OCI-LY1 (cell line): ENCODE results near the gene WDR41.

Experiments
- H2AFZ ChIP-seq: fragments of 200-600 bp; sonication (generic), shearing (Covaris generic); 2 replicates; pipeline ENCODE4 v1.6.0; 2014; ENCODE audit warnings: antibody characterized with exemption, mild to moderate bottlenecking, low read length
- H3F3A ChIP-seq: fragments of 200-600 bp; sonication (generic), shearing (Covaris generic); 2 replicates; pipeline ENCODE4 v1.6.0; 2014; ENCODE audit warnings: mild to moderate bottlenecking, antibody characterized with exemption, low read length, moderate library complexity; ENCODE audit not compliant: insufficient read depth
- H3K27ac ChIP-seq: fragments of 200-600 bp; sonication (generic); 2 replicates; pipeline ENCODE4 v1.5.1; 2014; ENCODE audit warnings: low read length, mixed run types, mild to moderate bottlenecking, low read depth; ENCODE audit not compliant: poor library complexity, severe bottlenecking
- H3K27me3 ChIP-seq: fragments of 200-600 bp; sonication (generic); 2 replicates; pipeline ENCODE4 v1.6.0; 2014; ENCODE audit warnings: antibody characterized with exemption, mild to moderate bottlenecking, low read length, moderate library complexity; ENCODE audit not compliant: insufficient read depth
- H3K36me3 ChIP-seq: fragments of 200-600 bp; sonication (generic); 2 replicates; pipeline ENCODE4 v1.6.1; 2014; ENCODE audit warnings: mild to moderate bottlenecking, antibody characterized with exemption, low read length, moderate library complexity, mixed read lengths; ENCODE audit not compliant: insufficient read depth
- H3K4me1 ChIP-seq: fragments of 200-600 bp; sonication (generic); 2 replicates; pipeline ENCODE4 v1.5.1; 2014; ENCODE audit warnings: mild to moderate bottlenecking, low read length, moderate library complexity; ENCODE audit not compliant: insufficient read depth, severe bottlenecking
- H3K4me2 ChIP-seq: fragments of 200-600 bp; sonication (generic), shearing (Covaris generic); 2 replicates; pipeline ENCODE4 v1.6.1; 2014; ENCODE audit warnings: low read length
- H3K4me3 ChIP-seq: fragments of 200-600 bp; sonication (generic); 2 replicates; pipeline ENCODE4 v1.5.1; 2014; ENCODE audit warnings: low read length, low read depth, mild to moderate bottlenecking, mixed read lengths; ENCODE audit not compliant: poor library complexity, severe bottlenecking
- H3K79me2 ChIP-seq: fragments of 200-600 bp; shearing (Covaris generic); 2 replicates; pipeline ENCODE4 v1.6.1; 2016; ENCODE audit warnings: mixed run types, low read length, mixed read lengths; ENCODE audit not compliant: insufficient read depth
- H3K9ac ChIP-seq: fragments of 200-600 bp; sonication (generic), shearing (Covaris generic); 2 replicates; pipeline ENCODE4 v1.6.1; 2014; ENCODE audit warnings: mild to moderate bottlenecking, low read length, mixed read lengths
- H3K9me2 ChIP-seq: fragments of 200-600 bp; sonication (generic), shearing (Covaris generic); 2 replicates; pipeline ENCODE4 v1.6.1; 2014; ENCODE audit warnings: low read depth, mild to moderate bottlenecking, low read length, mixed read lengths
- H3K9me3 ChIP-seq: fragments of 200-600 bp; shearing (Covaris generic); 2 replicates; pipeline ENCODE4 v1.6.1; 2014; ENCODE audit warnings: low read length, mixed read lengths
- H4K20me1 ChIP-seq: fragments of 200-600 bp; sonication (generic), shearing (Covaris generic); 2 replicates; pipeline ENCODE4 v1.6.0; 2016; ENCODE audit warnings: mild to moderate bottlenecking, low read length; ENCODE audit not compliant: insufficient read depth
- CTCF ChIP-seq: fragments of 200-600 bp; sonication (generic), shearing (Covaris generic); IDR thresholded peaks from 2 replicates; pipeline ENCODE4 v1.5.1; 2017; ENCODE audit warnings: mild to moderate bottlenecking, antibody characterized with exemption, low read length, moderate library complexity, mixed read lengths
- EZH2 ChIP-seq: fragments of 200-600 bp; sonication (generic), shearing (Covaris generic); IDR thresholded peaks from 2 replicates; pipeline ENCODE4 v1.8.0; 2017; ENCODE audit warnings: borderline replicate concordance, mixed run types, mild to moderate bottlenecking, antibody characterized with exemption, low read length, moderate library complexity, mixed read lengths

Gene WDR41, protein sequence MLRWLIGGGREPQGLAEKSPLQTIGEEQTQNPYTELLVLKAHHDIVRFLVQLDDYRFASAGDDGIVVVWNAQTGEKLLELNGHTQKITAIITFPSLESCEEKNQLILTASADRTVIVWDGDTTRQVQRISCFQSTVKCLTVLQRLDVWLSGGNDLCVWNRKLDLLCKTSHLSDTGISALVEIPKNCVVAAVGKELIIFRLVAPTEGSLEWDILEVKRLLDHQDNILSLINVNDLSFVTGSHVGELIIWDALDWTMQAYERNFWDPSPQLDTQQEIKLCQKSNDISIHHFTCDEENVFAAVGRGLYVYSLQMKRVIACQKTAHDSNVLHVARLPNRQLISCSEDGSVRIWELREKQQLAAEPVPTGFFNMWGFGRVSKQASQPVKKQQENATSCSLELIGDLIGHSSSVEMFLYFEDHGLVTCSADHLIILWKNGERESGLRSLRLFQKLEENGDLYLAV

DNA sequence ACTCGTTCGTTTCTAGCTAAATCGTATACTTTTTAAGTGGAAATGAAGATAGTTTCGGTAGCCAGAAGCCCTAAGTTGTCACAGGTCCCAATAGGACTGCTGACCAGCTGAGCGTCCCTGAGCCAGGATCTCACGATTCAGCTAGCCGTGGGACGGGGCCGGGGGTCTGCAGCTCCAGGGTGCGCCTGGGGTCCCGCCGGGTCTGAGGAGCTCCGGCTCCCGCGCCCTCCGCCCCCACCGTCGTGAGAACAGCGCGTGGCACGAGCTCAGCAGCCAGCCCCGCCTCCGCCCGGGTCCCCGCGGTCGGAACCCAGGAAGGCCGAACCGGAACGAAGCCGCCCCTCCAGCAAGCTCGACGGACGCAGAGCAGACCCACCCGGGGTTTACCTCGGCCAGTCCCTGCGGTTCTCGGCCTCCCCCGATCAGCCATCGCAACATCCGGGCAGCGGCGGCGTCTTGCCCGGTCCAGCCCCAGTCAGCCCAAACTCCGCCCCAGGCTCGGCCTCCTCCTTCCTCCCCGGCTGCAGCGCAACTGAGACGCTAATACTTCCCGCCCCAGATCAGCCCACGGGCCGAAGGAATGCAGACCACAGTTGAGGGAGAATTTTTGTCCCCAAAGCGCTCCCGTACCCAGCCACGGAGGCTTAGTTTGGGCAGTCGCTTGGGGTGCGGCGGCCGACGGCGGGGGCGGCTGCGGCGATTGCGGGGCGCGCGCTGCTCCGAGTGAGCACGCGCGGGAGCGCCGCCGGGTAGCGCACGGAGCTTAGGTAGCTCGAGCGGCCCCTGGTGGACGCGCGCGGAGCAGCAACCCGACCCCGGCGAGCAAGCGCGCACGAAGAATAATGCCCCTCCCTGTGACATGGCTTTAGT is at the start of gene WDR41:
Gene WDR41 (minus strand): TSS at position 534 of the 870 bp plus-strand sequence. CDS start 96 bp downstream, at position 438.
- H3K4me1 ChIP-seq, result peaks cover 21% of the 10 kb centered on the region
- no peaks in the 10 kb centered on the region for H3K9me3 ChIP-seq
- peak; percentile 84 for TF ChIP-seq CTCF
- no peak for TF ChIP-seq EZH2
- H3K4me3 ChIP-seq, result peak within 1 kb of the TSS; percentile 87
- no peaks in the 10 kb centered on the region for H3K9me2 ChIP-seq
- H3K79me2 ChIP-seq, result peaks cover 25% of the 10 kb centered on the region
- peak within 1 kb of the TSS; percentile 35 for H2AFZ ChIP-seq
- peak within 1 kb of the TSS; percentile 87 for H3K4me2 ChIP-seq
- H3K36me3 ChIP-seq, result peaks cover 10% of the 10 kb centered on the region
- no peaks in the 10 kb centered on the region for H3K27me3 ChIP-seq
- H3K9ac ChIP-seq, result peak within 1 kb of the TSS; percentile 86
- H4K20me1 ChIP-seq, result no peaks in the 10 kb centered on the region
- H3F3A ChIP-seq, result no peaks in the 10 kb centered on the region
- peak within 1 kb of the TSS; percentile 86 for H3K27ac ChIP-seq

DNA sequence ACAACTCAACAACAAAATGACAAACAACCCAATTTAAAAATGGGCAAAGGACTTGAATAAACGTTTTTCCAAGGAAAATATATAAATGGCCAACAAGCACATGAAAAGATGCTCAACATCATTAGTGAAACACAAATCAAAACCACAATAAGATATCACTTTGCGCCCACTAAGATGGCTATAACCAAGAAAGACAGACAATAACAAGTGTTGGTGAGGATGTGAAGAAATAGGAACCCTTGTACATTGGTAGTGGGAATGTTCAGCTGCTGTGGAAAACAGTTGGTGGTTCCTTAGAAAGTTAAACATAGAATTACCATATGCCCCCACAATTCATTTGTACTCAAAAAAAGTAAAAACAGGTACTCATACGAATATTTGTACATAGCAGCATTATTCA is 39.2 kb upstream of the WDR41 start:
- Histone ChIP-seq H4K20me1 (no peaks in the 10 kb centered on the region), H3K79me2 (no peaks in the 10 kb centered on the region), H3F3A (no peaks in the 10 kb centered on the region), H3K9me2 (no peaks in the 10 kb centered on the region), H3K9me3 (no peaks in the 10 kb centered on the region), H3K27me3 (no peaks in the 10 kb centered on the region), H3K4me1 (no peaks in the 10 kb centered on the region), H3K4me2 (no peak overlapping the region), H3K4me3 (no peak overlapping the region), H2AFZ (no peak overlapping the region), H3K36me3 (no peaks in the 10 kb centered on the region), H3K9ac (no peak overlapping the region), H3K27ac (no peak overlapping the region)
- TF ChIP-seq EZH2 (no peak), CTCF (no peak)

DNA sequence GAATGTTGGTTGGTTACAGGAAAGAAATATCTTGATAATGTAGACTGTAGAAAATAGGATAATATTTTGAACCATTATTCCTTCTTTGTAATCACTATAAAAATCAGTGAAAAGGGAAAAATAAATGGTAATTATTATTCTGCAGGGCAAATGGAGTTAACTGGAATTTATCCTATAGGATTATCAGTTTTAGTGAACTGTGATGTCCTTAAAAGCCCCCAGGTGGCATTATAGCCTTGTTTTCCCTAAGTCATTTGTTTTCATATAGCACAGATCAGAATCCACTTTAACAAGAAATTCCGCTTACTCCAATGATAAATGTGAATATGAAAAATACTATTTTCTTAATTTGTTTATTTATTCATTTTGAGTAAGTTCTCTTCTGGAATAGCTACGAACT is 26.2 kb upstream of the WDR41 start:
- Histone ChIP-seq H3F3A (no peaks in the 10 kb centered on the region), H3K9me3 (no peaks in the 10 kb centered on the region), H2AFZ (no peak overlapping the region), H3K27ac (no peak overlapping the region), H3K9me2 (no peaks in the 10 kb centered on the region), H3K9ac (no peak overlapping the region), H3K4me3 (no peak overlapping the region), H3K4me1 (no peaks in the 10 kb centered on the region), H3K27me3 (no peaks in the 10 kb centered on the region), H3K4me2 (no peak overlapping the region), H3K79me2 (no peaks in the 10 kb centered on the region), H4K20me1 (no peaks in the 10 kb centered on the region), H3K36me3 (no peaks in the 10 kb centered on the region)
- TF ChIP-seq EZH2 (no peak), CTCF (peak; percentile 42; the same call in 1 of the 2 replicates)
